HG02840 (cell line): ENCODE measurements around the gene CYB561D2.
"Not testable (repeated sequence)": the region's sequence is repeated elsewhere in the genome, so short reads cannot be mapped to it uniquely, and the experiment has no call there.

Experiments used
- ATAC-seq: cut with Tn5 transposase; IDR thresholded peaks from one replicate; pipeline ENCODE4 v1.9.1; 2021; ENCODE audit warnings: mild to moderate bottlenecking, moderate library complexity, moderate number of reproducible peaks; ENCODE audit not compliant: unreplicated experiment, low FRiP score

The CYB561D2 gene, protein sequence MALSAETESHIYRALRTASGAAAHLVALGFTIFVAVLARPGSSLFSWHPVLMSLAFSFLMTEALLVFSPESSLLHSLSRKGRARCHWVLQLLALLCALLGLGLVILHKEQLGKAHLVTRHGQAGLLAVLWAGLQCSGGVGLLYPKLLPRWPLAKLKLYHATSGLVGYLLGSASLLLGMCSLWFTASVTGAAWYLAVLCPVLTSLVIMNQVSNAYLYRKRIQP

GRCh38 chr3:50350527-50351322 is at the start of gene CYB561D2, which contains the start of gene NPRL2:
CYB561D2 (plus strand) TSS chr3:50350862; CDS start chr3:50351434, 572 bp downstream.
NPRL2 (minus strand) TSS chr3:50350775; CDS start chr3:50350652, 123 bp downstream.
- ATAC-seq = peak; percentile 79

GRCh38 chr3:50302095-50303012 is 48.3 kb upstream of the CYB561D2 start:
- ATAC-seq = no peak

DNA sequence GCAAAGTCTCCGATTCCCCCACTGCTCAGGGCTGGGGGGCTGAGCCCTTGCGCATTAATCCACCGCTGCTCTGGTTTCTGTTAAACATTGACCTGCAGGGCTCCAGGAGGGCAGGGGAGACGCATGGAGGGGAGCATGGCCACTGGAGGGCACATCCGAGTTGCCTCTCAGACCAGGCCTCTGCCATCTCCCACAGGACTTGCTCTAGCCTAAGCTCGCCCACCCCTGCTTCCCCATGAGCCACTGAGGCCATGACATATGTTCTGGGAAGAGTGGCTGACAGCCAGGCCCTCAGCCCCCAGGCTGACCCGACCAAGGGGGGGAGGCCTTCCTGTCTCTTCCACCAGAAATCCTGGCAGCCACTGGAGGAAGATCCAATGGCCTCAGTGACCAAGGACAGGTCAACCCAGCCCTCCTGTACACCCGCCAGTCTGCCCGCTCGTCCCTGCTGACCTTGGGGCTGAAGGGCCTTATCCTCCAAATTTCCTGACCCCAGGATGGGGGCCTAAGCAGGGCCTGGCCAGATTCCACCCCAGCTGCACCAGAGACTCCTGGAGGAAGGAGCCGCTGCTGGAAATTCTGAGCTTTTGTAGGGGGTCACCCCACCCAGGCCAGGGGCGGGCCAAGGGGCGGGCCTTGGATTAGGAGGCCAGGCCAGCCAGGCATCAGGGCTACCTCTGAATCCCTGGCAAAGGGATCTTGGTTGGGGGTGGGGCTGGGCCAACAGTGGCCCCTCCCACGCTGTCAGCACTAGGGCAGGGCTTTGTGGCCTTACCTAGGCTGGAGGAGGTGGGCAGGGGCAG is 47.4 kb upstream of the CYB561D2 start, which contains the start of gene HYAL1:
Gene HYAL1, minus strand, starts transcription at position 562 of the 803 bp plus-strand sequence. CDS start 618 bp downstream, outside the sequence.
- ATAC-seq = no peak

GRCh38 chr3:50304601-50305000 is 46.1 kb upstream of the CYB561D2 start:
- ATAC-seq = no peak

DNA sequence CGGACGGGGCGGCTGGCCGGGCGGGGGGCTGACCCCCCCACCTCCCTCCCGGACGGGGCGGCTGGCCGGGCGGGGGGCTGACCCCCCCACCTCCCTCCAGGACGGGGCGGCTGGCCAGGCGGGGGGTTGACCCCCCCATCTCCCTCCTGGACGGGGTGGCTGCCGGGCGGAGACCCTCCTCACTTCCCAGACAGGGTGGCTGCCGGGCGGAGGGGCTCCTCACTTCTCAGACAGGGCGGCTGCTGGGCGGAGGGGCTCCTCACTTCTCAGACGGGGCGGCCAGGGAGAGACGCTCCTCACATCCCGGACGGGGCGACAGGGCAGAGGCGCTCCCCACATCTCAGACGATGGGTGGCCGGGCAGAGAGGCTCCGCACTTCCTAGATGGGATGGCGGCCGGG is 38.6 kb upstream of the CYB561D2 start:
- ATAC-seq = not testable (repeated sequence)

GRCh38 chr3:50314342-50314741 is 36.3 kb upstream of the CYB561D2 start:
- ATAC-seq = no peak

DNA sequence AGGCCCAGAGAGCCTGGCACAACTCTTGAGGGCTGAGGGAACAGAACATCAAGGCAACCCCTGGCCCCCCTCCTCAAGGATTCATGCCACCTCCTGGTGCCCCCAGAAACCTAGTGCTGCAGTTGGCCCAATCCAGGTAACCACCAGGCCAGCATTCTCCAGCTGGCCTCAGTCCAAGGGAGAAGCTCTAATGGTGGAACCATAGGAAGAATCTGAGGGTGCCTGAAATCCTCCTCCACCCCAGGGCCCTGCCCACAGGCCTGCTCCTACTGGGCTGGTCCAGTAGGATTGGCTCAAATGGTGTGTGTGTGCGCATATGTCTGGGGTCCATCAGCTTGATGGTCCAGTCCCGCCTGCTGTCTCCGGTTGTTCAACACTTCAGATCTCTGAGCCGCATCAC is 35.8 kb upstream of the CYB561D2 start:
- no peak for ATAC-seq

- no peak for ATAC-seq
These were observed 33.9 kb upstream of the CYB561D2 start for GRCh38 chr3:50316657-50317242.

DNA sequence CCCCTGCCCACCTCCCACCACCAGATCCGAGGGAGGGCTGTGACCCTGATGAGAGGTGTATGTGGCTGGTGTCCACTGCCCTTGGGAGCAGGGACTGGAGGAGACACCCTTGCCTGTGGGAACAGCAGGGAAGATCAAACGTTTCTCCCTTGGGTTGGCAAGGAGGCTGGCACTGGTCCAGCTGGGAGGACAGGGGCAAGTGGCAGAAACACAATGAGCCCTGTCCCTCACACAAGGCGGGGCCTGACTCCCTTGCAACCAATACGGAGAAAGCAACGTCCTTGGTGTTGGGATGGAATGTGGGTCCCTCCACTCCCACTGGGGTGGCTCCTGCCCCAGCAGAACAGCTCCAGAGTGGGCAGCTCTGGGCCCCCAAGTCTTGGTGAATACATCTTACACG is 33.4 kb upstream of the CYB561D2 start:
- ATAC-seq = no peak

DNA sequence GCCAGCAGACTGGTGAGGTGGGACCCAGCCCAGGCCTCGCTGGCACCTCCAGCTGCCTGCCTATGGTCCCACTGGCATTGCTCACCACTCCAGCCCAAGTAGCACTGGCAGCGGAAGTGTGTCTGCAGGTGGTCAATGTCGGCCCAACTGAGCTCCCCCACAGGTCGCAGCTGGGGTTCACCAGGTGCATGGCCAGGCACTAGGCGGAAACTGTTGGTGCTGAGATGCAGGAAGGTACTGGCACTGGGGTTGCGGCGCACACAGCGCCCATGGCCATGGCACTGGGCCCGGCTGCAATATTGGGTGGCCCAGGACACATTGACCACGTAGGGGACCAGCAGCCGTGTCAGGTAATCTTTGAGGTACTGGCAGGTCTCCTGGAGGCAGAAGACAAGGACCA is 32.5 kb upstream of the CYB561D2 start:
- ATAC-seq = no peak

DNA sequence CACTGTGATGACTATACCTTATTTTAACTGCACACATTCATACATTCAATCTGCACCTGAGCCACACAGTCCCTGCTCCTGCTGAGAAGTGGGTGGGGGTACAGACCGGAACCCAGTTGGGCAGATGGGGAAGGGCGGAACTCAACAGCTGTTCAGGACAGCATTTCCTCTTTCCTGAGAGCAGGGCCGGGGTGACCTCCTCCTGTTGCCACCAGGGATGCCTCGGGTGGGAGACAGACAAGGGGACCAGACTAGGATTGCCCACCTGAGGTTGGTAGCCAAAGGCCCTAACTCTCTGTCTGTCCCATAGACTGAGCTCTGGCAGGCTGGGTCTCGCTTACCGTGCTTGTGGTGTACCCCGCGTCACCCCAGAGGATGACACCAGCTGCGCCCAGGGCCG is 32.0 kb upstream of the CYB561D2 start:
- ATAC-seq = no peak

DNA sequence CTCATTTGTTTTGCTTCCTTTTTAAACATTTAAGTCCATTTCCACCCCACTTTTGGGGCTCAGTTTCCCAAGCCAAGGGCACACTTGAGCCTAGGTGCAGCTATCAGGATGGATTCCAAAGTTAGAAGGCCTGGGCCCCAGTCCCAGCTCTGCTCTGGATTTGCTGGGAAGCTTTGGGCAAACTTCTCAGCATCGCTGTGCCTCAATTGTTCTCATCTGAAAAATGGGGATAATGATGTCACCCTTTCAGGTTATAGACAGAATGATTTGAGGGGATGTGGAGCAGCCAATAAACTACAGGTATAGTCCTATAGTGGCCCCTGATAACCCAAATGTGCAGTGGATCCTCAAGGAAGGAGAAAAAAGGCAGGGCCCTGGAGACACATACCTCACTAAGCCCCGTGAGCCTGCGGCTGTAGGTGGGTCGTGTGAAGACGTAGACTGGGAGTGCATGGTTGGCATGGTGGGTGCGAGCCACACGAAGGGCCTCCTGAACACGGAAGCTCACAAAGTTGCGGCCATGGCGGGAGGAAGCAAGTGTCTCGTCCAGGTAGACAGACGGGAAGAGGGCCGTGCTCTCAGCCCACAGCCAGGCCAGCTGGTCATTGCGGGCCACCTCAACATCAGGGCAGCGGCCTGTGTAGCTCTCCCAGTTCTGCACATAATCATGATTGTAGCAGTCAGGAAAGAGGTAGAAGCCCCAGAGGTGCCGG is 31.3 kb upstream of the CYB561D2 start:
- no peak for ATAC-seq

DNA sequence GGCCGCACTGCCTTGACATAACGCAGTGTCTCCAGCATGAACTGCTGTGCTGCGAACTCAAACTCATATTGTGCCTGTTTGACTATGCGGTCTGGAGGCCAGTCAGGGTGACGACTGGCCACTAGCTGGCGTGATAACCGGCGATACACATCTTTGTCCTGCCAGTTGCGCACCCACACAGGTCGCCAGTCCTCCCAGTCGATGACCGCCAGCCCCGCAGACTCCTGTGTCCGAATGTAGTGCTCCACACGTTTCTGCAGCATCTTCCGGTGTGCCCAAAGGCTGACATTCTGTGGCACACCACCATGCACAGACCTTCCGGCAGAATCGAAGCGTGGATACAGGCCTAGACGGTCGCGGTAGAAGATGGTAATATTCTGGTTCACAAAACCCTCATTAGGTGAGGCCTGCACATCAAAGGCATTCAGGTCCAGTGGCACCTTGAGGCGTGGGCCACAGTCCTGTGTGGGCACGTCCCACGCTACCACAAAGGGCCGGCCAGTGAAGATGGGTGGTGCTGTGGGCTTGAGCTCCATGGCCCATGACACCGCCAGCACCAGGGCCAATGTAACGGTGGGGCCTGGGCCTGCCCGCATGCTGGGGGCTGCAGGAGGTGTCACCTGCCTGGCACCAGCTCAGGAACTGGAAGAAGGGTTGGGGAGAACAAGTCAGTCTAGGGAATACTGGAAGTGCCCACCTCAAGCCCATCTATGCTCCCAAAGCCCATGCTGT is 30.6 kb upstream of the CYB561D2 start:
- ATAC-seq = no peak

GRCh38 chr3:50320853-50321335 is 29.8 kb upstream of the CYB561D2 start:
- ATAC-seq = peak; percentile 50

- ATAC-seq = peak; percentile 80
These were observed 29.1 kb upstream of the CYB561D2 start for GRCh38 chr3:50321336-50322114.

DNA sequence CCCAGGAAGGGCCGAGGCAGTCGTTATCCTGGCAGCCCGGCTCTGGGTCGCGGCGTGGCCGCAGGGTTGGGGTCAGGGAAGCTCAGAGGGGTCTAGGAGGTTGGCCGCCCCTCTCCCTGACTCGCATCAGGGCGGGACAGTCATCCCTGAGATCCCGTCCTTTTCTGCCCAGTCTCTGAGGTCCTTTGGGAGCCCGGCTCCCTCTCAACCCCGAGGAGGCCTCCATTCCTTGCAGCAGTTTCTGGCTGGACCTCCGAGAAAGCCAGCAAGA is 28.6 kb upstream of the CYB561D2 start:
- ATAC-seq = no peak

GRCh38 chr3:50322386-50323091 is 28.1 kb upstream of the CYB561D2 start, which contains the start of gene HYAL2:
HYAL2 (minus strand) TSS chr3:50322745; CDS start chr3:50320489, 2,256 bp downstream.
- no peak for ATAC-seq
